ENCODE results near the gene PLSCR2. TPM values are rescaled to one million over a fixed set of nuclear protein-coding genes. Genes with fewer than 3 reads are reported as not detected.

The PLSCR2 gene
- total and polyA plus RNA-seq, 2 of the 8 experiments (the other 6 are each of a cell fraction or from before 2014, with no cell fraction given): not detected

DNA sequence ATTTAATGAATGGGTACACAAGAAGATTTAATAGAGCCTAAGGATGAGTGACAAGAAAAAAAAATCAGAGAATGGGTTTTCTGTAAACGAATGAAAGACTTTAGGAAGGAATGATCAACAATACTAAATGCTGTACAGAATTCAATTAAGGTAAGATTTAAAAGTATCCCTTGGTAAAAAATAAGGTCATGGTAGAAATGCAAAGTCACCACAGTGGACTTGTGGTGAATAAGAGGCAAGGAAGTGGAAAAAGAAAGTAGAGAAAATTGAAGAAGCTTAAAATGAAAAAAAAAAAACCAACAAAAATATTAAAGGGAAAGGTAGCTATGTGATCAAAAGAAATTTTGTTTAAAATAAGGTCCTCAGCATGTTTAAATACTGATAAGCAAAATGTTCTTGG, 82.4 kb downstream of the PLSCR2 start:
- DNase-seq (ENCODE audit: low read depth in 1 of 2, low spot score in 2 of 2): no peak
- ChIA-PET CTCF (ENCODE audit: partially characterized antibody) (interaction anchor here (1.2 kb wide), 1 partner anchor 322 kb away, joined by 3 read pairs; no protein-coding TSS in a partner anchor), POLR2A (ENCODE audit: partially characterized antibody) (no interaction called here)
- no peaks in the 10 kb centered on the region for H3K79me2 ChIP-seq (ENCODE audit: control insufficient read depth in 1 of 2, insufficient read depth in 2 of 2, low read length in 2 of 2)
- no peaks in the 10 kb centered on the region; a peak in 1 of 8 replicates for H3K36me3 ChIP-seq (ENCODE audit: control insufficient read depth in 2 of 4, insufficient read depth in 4 of 4, low read length in 3 of 4)
- no peak overlapping the region for H3K4me2 ChIP-seq (ENCODE audit: insufficient read depth in 1 of 2, low read depth in 2 of 2, low read length in 2 of 2)
- H3K27ac ChIP-seq (ENCODE audit: low read depth, low read length): no peak overlapping the region
- H3K4me3 ChIP-seq (ENCODE audit: extremely low read depth in 1 of 4, insufficient read depth in 2 of 4, low read depth in 3 of 4, low read length in 4 of 4): no peak overlapping the region
- H4K20me1 ChIP-seq (replicated peaks in 1 of 2; ENCODE audit: control insufficient read depth in 1 of 2, insufficient read depth in 2 of 2, low read length in 2 of 2): no peaks in the 10 kb centered on the region
- no peak overlapping the region for H3K18ac ChIP-seq (ENCODE audit: extremely low read depth, low read length)
- no peak for TF ChIP-seq CHD1 (IDR thresholded peaks at IDR 0.05; ENCODE audit: low read depth, low read length)
- no peak for TF ChIP-seq POLR2A (IDR thresholded peaks at IDR 0.05; ENCODE audit: control extremely low read depth in 1 of 2, low read depth in 2 of 2, low read length in 2 of 2)
- TF ChIP-seq SRF (IDR thresholded peaks at IDR 0.05; ENCODE audit: low read depth, low read length): no peak
- no peak for TF ChIP-seq KDM4A (IDR thresholded peaks at IDR 0.05; ENCODE audit: low read depth, low read length, severe bottlenecking)
- TF ChIP-seq CREB1 (IDR thresholded peaks at IDR 0.05): no peak
- no peak for TF ChIP-seq SAP30 (IDR thresholded peaks at IDR 0.05; ENCODE audit: insufficient read depth, insufficient replicate concordance, low read length)
- no peak for TF ChIP-seq RBBP5 (IDR thresholded peaks at IDR 0.05; ENCODE audit: borderline replicate concordance, low read depth, low read length)
- no peak for TF ChIP-seq YY1 (IDR thresholded peaks at IDR 0.05; ENCODE audit: low read depth, low read length)
- no peak for TF ChIP-seq SP1 (IDR thresholded peaks at IDR 0.05; ENCODE audit: low read depth, low read length)
- TF ChIP-seq TBP (IDR thresholded peaks at IDR 0.05; ENCODE audit: low read depth, low read length): no peak
- no peak for TF ChIP-seq POU5F1 (IDR thresholded peaks at IDR 0.05; ENCODE audit: low read depth, low read length)
- no peak for TF ChIP-seq CHD2 (IDR thresholded peaks at IDR 0.05; ENCODE audit: low read length)
- no peak for TF ChIP-seq RNF2 (IDR thresholded peaks at IDR 0.05; ENCODE audit: borderline replicate concordance, low read depth, low read length, missing control alignments, poor library complexity, severe bottlenecking)
- TF ChIP-seq, protein P1, sequence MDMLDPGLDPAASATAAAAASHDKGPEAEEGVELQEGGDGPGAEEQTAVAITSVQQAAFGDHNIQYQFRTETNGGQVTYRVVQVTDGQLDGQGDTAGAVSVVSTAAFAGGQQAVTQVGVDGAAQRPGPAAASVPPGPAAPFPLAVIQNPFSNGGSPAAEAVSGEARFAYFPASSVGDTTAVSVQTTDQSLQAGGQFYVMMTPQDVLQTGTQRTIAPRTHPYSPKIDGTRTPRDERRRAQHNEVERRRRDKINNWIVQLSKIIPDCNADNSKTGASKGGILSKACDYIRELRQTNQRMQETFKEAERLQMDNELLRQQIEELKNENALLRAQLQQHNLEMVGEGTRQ (IDR thresholded peaks at IDR 0.05; ENCODE audit: low read length): no peak
- no peak overlapping the region for H4K8ac ChIP-seq (ENCODE audit: extremely low read depth, insufficient read depth, low read length)
- H3K23ac ChIP-seq (ENCODE audit: insufficient read length): no peak overlapping the region
- no peaks in the 10 kb centered on the region for H3K79me1 ChIP-seq (ENCODE audit: low read depth, low read length)
- FAIRE-seq: no peak
- no peak overlapping the region for H2BK15ac ChIP-seq (ENCODE audit: low read length)
- no peaks in the 10 kb centered on the region for H3K4me1 ChIP-seq (replicated peaks in 1 of 4; ENCODE audit: control insufficient read depth in 3 of 4, insufficient read depth in 4 of 4, low read length in 3 of 4)
- no peak overlapping the region for H3K56ac ChIP-seq (replicated peaks; ENCODE audit: insufficient read length, low read depth, low read length)
- H2BK5ac ChIP-seq (ENCODE audit: low read depth, low read length): no peak overlapping the region
- no peak overlapping the region for H3K14ac ChIP-seq (ENCODE audit: insufficient read length)
- H4K5ac ChIP-seq (ENCODE audit: insufficient read length, low read depth, low read length): no peak overlapping the region
- WGBS, 2 experiments (ENCODE audit: extremely low coverage in 1 of 2, insufficient coverage in 1 of 2, insufficient read length in 1 of 2, insufficient replicate concordance in 2 of 2, low coverage in 1 of 2, low lambda C conversion rate in 2 of 2, missing lambda C conversion rate in 1 of 2): 79% methylated on average over 1 of the region's 1 CpG; no CpG with 5 or more reads in 1 of the 2 experiments
- no peak overlapping the region for H2BK120ac ChIP-seq (replicated peaks; ENCODE audit: low read depth, low read length)
- H3K9me3 ChIP-seq (ENCODE audit: insufficient read depth in 2 of 2, low read depth in 1 of 2, low read length in 1 of 2): no peaks in the 10 kb centered on the region
- no peak overlapping the region for H2BK12ac ChIP-seq (ENCODE audit: low read depth, low read length)
- H2AK5ac ChIP-seq (ENCODE audit: low read depth, low read length): no peak overlapping the region
- H2BK20ac ChIP-seq (ENCODE audit: low read length): no peak overlapping the region
- no peak overlapping the region for H3K9ac ChIP-seq (replicated peaks in 1 of 4; ENCODE audit: extremely low read depth in 1 of 4, low read depth in 3 of 4, low read length in 3 of 4)
- H3K4ac ChIP-seq (replicated peaks; ENCODE audit: insufficient read length, low read depth, low read length): no peak overlapping the region
- no peak overlapping the region for H4K91ac ChIP-seq (replicated peaks; ENCODE audit: insufficient read length, low read length)
- H3K27me3 ChIP-seq (replicated peaks in 1 of 4; ENCODE audit: control insufficient read depth in 3 of 4, extremely low read depth in 1 of 4, insufficient read depth in 3 of 4, low read length in 3 of 4): no peaks in the 10 kb centered on the region
- H2AFZ ChIP-seq (ENCODE audit: low read length): no peak overlapping the region
- no peaks in the 10 kb centered on the region for H3K23me2 ChIP-seq (ENCODE audit: low read depth, low read length)
